HUDEP-2 (cell line): ENCODE results near the gene RFXANK.

ENCODE experiments used
- DNase-seq, 76 experiments: peaks; one replicate each; lab custom pipeline; 2025; ENCODE audit not compliant: unreplicated experiment in 76 of 76; lab: John Stamatoyannopoulos, UW

Gene RFXANK

GRCh38 chr19:19226204-19226603 lies 34.1 kb downstream of the RFXANK start:
- no peak for DNase-seq

- no peak for DNase-seq
These were observed 34.6 kb downstream of the RFXANK start for GRCh38 chr19:19226663-19227062.

GRCh38 chr19:19227217-19227616 lies 35.2 kb downstream of the RFXANK start:
- no peak for DNase-seq

DNA sequence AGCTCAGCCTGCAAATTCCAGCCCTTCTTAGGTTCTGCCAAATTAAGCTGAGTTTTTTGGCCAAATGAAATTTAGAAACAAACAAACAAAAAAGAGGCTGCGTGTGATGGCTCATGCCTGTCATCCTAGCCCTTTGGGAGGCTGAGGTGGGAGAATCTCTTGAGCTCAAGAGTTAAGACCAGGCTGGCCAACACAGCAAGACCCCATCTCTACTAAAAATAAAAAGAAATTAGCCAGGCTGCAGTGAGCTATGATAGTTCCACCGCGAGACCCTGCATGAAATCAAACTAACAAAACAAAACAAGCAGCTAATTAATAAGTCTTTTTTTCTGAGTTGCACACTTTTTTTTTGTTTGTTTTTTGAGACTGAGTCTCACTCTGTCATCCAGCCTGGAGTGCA lies 37.6 kb downstream of the RFXANK start:
- DNase-seq: no peak

GRCh38 chr19:19230999-19231398 lies 38.9 kb downstream of the RFXANK start:
- DNase-seq: no peak

DNA sequence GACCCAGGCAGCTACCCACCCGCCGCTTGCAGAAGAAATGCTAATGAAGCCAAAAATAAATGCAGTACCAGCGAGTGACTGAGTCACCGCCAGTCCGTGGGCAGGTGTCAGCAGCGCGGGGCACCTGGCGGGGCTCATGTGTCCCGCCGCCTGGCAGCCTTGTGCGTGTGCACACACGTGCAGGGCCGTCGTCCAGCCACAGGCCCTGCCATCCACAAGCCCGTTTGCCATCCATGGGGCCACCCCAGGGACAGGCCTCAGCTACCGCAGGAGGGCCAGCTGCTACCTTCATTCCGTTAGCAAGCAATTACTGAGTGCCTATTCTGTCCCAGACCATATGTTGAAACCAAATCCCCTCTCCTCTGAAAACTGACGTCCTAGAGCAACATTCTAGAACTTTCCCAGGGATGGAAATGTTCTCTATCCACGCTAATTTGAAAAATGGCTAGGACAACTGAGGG lies 40.2 kb downstream of the RFXANK start:
- no peak for DNase-seq

DNA sequence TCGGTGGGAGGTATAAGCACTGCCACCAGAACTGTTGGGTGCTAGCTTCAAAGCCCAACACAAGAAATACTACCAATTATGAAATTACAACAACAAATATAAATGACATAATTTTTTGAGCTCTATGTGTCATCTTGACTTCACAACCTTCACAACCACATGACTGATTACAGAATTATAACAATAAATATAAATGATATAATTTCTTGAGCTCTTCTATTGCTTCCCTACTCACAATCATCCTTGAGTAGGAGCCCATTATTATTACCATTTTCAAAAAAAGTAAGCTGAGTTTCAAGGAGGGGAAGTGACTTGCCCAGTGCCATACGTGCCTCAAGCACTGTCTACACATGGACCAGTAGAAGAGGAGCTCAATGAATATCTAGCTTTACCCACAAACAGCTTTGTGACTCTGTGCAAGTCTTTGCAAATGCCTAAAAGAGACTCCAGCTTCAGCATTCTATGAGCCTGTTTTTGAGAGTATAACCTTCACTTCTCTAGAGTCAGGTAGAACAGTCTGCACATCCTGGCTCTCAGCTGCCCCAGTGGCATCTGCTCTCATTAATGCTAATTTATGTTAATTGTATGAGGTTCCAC lies 42.3 kb downstream of the RFXANK start:
- no peak for DNase-seq

DNA sequence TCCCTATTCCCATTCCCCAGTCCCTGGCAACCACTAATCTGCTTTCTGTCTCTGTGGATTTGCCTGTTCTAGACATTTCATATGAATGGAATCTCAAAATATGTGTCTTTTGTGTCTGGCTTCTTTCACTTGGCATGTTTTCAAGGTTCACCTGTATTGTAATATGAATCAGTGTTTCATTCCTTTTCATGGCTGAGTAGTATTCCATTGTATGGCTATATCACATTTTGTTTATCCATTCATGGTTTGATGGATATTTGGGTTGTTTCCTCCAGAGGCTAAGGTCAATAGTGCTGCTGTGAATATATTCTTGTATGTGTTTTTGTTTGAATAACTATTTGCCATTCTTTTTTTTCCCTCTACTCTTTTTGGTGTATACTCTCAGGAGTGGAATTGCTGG lies 44.1 kb downstream of the RFXANK start:
- DNase-seq: no peak

DNA sequence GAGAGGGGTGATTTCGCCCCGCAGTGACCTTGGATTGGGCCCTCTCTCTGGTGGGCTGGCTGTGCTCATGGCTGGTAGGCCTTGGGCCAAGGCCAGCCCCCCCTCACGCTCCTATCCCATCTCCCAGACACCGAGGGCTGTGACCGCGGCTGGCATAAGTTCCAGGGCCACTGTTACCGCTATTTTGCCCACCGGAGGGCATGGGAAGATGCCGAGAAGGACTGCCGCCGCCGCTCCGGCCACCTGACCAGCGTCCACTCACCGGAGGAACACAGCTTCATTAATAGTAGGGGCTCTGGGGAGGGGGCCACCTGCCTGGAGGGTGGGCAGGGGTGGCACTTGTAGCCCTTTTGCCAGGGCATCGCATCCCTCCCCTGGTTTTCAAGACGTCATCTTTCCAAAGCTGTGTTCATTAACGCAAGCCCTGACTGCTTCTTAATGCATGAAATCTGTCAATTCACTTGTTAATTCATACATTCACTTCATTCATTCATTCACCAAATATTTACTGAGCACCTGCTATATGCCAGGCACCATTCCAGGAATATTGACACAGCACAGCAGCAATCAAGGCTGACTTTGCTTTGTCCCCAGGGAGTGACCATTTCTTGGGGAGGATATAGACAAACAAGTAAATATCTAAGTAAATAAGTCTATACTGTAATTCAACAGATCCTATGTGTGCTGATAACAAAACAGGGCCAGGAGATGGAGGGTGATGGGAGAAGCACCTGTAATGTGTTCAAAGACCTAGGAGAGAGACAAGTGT lies 46.3 kb downstream of the RFXANK start:
- DNase-seq: no peak

DNA sequence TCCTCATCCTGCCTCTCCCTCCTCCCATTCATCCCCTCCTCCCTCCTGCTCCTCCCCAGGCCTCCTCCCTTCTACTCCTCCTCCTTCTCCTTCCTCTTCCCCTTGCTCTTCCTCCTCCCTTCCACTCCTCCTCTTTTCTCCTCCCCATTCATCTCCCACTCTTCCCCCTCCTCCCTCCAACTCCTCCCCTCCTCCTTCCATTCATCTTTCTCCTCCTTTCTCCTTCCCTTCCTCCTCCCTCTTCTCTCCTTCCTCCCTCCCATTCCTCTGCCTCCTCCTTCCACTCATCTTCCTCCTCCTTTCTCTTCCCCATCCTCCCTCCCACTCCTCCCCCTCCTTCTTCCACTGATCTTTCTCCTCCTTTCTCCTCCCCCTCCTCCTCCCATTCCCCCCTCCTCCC lies 47.6 kb downstream of the RFXANK start:
- no peak for DNase-seq

GRCh38 chr19:19240476-19240875 lies 48.4 kb downstream of the RFXANK start:
- no peak for DNase-seq

DNA sequence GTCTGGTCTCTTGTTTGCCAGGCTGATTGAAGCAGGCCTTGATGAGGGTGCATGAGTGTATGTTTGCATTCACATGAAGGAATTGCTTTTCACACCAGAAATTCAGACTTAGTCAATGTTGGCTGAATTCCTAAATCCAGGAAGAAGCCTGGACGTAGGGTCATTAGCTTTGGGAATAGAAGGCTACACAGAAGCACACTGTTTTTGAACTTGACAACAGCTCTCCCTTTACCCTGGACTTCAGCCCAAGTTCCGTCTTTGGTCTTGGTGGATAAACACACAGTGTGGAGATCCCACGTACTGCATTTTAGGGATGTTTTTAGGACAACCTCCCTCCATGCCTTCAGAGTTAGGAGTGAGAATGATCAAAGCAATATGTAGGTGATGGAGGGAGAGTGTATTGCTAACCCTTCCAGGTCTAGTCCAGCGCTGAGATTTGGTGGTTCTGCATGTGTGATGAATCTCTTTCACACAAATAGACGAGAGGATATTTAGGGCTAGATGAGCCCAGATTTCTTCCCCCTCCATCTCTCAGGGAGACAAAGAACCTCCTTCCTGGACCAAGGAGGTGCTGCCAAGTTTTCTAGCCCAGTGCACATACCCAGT lies 58.2 kb downstream of the RFXANK start:
- no peak for DNase-seq
